Natural killer cell (primary cell): ENCODE measurements around the gene CAND2. TPM values are rescaled to one million over a fixed set of nuclear protein-coding genes. Genes with fewer than 3 reads are reported as not detected.
A peak's percentile ranks its signal among the peaks of the same experiment; 100 is the strongest.

Experiments
- ATAC-seq, 3 donors: fragments of 150-1000 bp in 2 of 3; fragments of 200-7000 bp in 1 of 3; cut with Tn5 transposase; 1 replicate in 1 of 3; 2 replicates in 2 of 3; pipeline ENCODE4 v1.10.0; 2021; ENCODE audit warnings: mild to moderate bottlenecking in 2 of 3, moderate library complexity in 2 of 3
- DNase-seq, 2 donors: peaks; one replicate each; pipeline versions ENCODE4 v3.0.0 to v3.0.0-alpha.2; 2013 to 2021; ENCODE audit warnings: mixed read lengths in 1 of 2
- H3K27ac ChIP-seq: one replicate; pipeline ENCODE4 v1.5.1; 2013; ENCODE audit warnings: mild to moderate bottlenecking, low read length
- H3K27me3 ChIP-seq: one replicate; pipeline ENCODE4 v1.6.1; 2013; ENCODE audit warnings: low read length; ENCODE audit not compliant: control insufficient read depth, insufficient read depth
- H3K36me3 ChIP-seq: one replicate; pipeline ENCODE4 v1.6.1; 2013; ENCODE audit warnings: low read length; ENCODE audit not compliant: control insufficient read depth, insufficient read depth
- H3K4me1 ChIP-seq: one replicate; pipeline ENCODE4 v1.6.1; 2013; ENCODE audit warnings: low read length; ENCODE audit not compliant: control insufficient read depth, insufficient read depth
- H3K4me3 ChIP-seq: one replicate; pipeline ENCODE4 v1.5.1; 2013; ENCODE audit warnings: low read length
- H3K9me3 ChIP-seq: one replicate; pipeline ENCODE4 v1.6.1; 2013; ENCODE audit warnings: low read length; ENCODE audit not compliant: control insufficient read depth, insufficient read depth
- H3K27ac Mint-ChIP-seq, 2 donors: one replicate each; pipeline ENCODE4 v1.8.0; 2022; ENCODE audit warnings: mild to moderate bottlenecking in 2 of 2, mixed read lengths in 2 of 2, moderate library complexity in 1 of 2
- H3K27me3 Mint-ChIP-seq, 2 donors: one replicate each; pipeline ENCODE4 v1.8.0; 2022; ENCODE audit warnings: low read depth in 2 of 2, mixed read lengths in 2 of 2
- H3K36me3 Mint-ChIP-seq: one replicate; pipeline ENCODE4 v1.8.0; 2022; ENCODE audit warnings: mixed read lengths
- H3K4me1 Mint-ChIP-seq, 2 donors: one replicate each; pipeline ENCODE4 v1.8.0; 2022; ENCODE audit warnings: mixed read lengths in 2 of 2
- H3K4me3 Mint-ChIP-seq: one replicate; pipeline ENCODE4 v1.8.0; 2022; ENCODE audit warnings: mild to moderate bottlenecking, moderate library complexity, mixed read lengths
- H3K9me3 Mint-ChIP-seq, 2 donors: one replicate each; pipeline ENCODE4 v1.8.0; 2022; ENCODE audit warnings: mixed read lengths in 2 of 2
- WGBS: methylation state at CpG from one replicate; pipeline ENCODE4 v1.1.7; 2013; ENCODE audit warnings: missing lambda C conversion rate; ENCODE audit not compliant: insufficient coverage; 5-methylcytosine and 5-hydroxymethylcytosine counted together
- intact Hi-C: fragments of 100-400 bp; cut with micrococcal nuclease; formaldehyde crosslinking; loops from one replicate; pipeline ENCODE4 v1.14.2; 2022
- total RNA-seq, 4 donors: library from RNA; stranded (reverse); fragments of 120-200 nt in 1 of 4; gene quantifications; one replicate each; pipeline versions ENCODE4 v1.2.3 to v1.2.4, GENCODE V29; 2013 to 2022
- TF ChIP-seq, protein P1 (sequence below): fragments of 200-600 bp; IDR thresholded peaks from one replicate; pipeline ENCODE4 v1.8.0; 2022; ENCODE audit warnings: antibody characterized with exemption

Gene CAND2
- total RNA-seq, 3 donors from 2014 or later (not counting 1 experiment from before 2014, with no cell fraction given), result 0.52 to 1.3 (median 1.2) TPM

DNA sequence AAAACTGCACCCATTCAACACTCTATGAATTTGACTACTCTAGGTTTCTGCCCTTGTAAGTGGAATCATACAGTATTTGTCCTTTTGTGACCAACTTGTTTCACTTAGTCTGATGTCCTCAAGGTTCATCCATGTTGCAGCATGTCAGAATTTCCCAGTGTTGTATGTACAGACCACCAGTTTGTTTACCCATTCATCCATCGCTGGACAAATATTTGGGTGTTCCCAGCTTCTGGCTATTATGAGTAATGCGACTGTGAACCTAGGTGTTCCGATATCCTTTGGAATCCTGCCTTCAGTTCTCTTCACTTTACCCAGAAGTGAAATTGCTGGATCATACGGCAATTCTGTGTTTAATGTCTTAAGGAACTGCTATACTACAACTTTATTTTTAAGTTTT, 32.3 kb downstream of the CAND2 start:
- Mint-ChIP-seq H3K9me3 (no peaks in the 10 kb centered on the region), H3K4me3 (no peak overlapping the region), H3K36me3 (no peaks in the 10 kb centered on the region), H3K27ac (no peak overlapping the region), H3K27me3 (no peaks in the 10 kb centered on the region), H3K4me1 (no peaks in the 10 kb centered on the region)
- no peaks in the 10 kb centered on the region for H3K9me3 ChIP-seq
- H3K4me1 ChIP-seq, result no peaks in the 10 kb centered on the region
- ATAC-seq (no peak), DNase-seq (no peak)
- no peak overlapping the region for H3K27ac ChIP-seq
- TF ChIP-seq, protein P1, sequence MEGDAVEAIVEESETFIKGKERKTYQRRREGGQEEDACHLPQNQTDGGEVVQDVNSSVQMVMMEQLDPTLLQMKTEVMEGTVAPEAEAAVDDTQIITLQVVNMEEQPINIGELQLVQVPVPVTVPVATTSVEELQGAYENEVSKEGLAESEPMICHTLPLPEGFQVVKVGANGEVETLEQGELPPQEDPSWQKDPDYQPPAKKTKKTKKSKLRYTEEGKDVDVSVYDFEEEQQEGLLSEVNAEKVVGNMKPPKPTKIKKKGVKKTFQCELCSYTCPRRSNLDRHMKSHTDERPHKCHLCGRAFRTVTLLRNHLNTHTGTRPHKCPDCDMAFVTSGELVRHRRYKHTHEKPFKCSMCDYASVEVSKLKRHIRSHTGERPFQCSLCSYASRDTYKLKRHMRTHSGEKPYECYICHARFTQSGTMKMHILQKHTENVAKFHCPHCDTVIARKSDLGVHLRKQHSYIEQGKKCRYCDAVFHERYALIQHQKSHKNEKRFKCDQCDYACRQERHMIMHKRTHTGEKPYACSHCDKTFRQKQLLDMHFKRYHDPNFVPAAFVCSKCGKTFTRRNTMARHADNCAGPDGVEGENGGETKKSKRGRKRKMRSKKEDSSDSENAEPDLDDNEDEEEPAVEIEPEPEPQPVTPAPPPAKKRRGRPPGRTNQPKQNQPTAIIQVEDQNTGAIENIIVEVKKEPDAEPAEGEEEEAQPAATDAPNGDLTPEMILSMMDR, result no peak
- no peaks in the 10 kb centered on the region for H3K27me3 ChIP-seq
- H3K36me3 ChIP-seq, result peaks cover 23% of the 10 kb centered on the region
- H3K4me3 ChIP-seq, result no peak overlapping the region
- intact Hi-C loops, result no loop called here
- WGBS, result 97% methylated on average over 3 of the region's 4 CpGs

DNA sequence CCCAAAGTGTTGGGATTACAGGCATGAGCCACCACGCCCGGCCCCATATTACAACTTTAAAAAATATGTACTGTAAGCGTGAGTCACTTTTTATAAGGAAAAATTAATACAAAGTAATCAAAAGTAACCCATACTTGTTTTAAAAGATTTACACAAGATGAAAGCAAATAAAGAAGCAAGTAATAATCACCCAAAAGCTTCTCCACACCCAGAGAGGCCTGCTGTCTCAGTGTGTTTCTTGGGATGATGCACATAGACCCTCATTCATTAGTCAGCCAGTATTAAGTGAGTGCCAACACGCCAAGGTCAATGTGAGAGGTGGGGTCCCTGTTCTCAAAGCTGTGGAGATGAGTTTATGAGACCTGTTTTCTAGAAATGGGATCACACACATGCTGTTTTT, 32.9 kb downstream of the CAND2 start:
- WGBS, result 86% methylated on average over 1 of the region's 4 CpGs
- Mint-ChIP-seq H3K9me3 (no peaks in the 10 kb centered on the region), H3K27ac (no peak overlapping the region), H3K36me3 (no peaks in the 10 kb centered on the region), H3K27me3 (no peaks in the 10 kb centered on the region), H3K4me1 (no peaks in the 10 kb centered on the region), H3K4me3 (no peak overlapping the region)
- peaks cover 24% of the 10 kb centered on the region for H3K36me3 ChIP-seq
- no peaks in the 10 kb centered on the region for H3K9me3 ChIP-seq
- no peaks in the 10 kb centered on the region for H3K4me1 ChIP-seq
- intact Hi-C loops, result no loop called here
- no peak overlapping the region for H3K27ac ChIP-seq
- DNase-seq, result no peak
- ATAC-seq, result no peak
- no peak overlapping the region for H3K4me3 ChIP-seq
- TF ChIP-seq, protein P1, result no peak
- no peaks in the 10 kb centered on the region for H3K27me3 ChIP-seq

DNA sequence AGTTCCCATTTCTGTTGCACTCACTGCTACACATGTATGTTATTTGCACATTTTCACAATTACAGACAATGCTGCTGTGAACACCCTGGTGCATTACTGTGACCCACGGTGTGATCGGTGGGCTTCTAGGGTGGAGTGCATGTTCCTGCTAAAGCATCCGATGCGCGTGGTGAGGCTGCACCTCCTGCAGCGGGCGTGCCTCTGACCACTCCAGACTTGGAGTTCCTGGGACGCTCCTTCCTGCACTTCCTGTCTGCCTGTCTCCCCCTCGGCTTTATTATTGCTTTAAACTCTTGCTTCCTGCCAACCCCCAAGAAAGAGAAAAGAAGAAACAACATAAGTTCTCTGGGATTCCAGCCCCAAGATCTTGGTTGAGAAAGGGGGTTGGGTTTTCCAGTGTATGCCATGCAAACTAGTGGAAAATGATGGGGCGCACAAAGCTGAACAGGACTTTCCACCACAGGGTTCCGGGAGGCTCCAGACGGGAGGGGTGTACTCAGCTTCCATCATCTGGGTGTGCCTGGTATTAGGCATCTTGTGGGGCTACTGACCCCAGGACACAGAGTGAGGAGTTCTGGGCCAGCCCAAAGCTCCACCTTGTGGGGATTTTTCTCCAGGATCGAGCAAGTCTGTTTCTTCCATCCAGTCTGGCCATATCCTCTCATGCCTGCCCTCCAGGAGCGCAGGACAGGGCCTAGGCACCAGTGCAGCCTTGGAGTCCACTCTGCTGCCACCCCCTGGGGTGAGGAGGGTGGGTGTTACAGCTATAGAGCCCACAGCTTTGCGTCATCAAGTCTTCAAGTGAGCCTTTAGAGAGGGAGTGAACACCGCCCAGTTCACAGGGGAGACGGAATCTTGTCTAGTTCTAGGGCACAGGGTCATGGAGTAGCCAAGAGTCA, 33.7 kb downstream of the CAND2 start:
- no peak overlapping the region for H3K27ac Mint-ChIP-seq
- Histone ChIP-seq H3K9me3 (no peaks in the 10 kb centered on the region), H3K27me3 (no peaks in the 10 kb centered on the region), H3K27ac (no peak overlapping the region), H3K36me3 (peaks cover 30% of the 10 kb centered on the region), H3K4me1 (no peaks in the 10 kb centered on the region), H3K4me3 (no peak overlapping the region)
- no peak overlapping the region for H3K4me3 Mint-ChIP-seq
- intact Hi-C loops, result no loop called here
- H3K36me3 Mint-ChIP-seq, result no peaks in the 10 kb centered on the region
- no peaks in the 10 kb centered on the region for H3K4me1 Mint-ChIP-seq
- no peaks in the 10 kb centered on the region for H3K27me3 Mint-ChIP-seq
- TF ChIP-seq, protein P1, result no peak
- DNase-seq (no peak), ATAC-seq (peak in 1 of 3 donors; percentile 5)
- WGBS, result 90% methylated on average over 17 of the region's 17 CpGs
- H3K9me3 Mint-ChIP-seq, result no peaks in the 10 kb centered on the region
